Activated T-helper 9 cell treated with anti-CD3 and anti-CD28 coated beads, Interleukin-2, amount 50 U/mL, for 16 hours (primary cell): ENCODE measurements around the gene WAC.

ENCODE experiments used
- DNase-seq: peaks from one replicate; pipeline ENCODE4 v3.0.0-alpha.2; 2020; ENCODE audit warnings: low read depth

Gene WAC

DNA sequence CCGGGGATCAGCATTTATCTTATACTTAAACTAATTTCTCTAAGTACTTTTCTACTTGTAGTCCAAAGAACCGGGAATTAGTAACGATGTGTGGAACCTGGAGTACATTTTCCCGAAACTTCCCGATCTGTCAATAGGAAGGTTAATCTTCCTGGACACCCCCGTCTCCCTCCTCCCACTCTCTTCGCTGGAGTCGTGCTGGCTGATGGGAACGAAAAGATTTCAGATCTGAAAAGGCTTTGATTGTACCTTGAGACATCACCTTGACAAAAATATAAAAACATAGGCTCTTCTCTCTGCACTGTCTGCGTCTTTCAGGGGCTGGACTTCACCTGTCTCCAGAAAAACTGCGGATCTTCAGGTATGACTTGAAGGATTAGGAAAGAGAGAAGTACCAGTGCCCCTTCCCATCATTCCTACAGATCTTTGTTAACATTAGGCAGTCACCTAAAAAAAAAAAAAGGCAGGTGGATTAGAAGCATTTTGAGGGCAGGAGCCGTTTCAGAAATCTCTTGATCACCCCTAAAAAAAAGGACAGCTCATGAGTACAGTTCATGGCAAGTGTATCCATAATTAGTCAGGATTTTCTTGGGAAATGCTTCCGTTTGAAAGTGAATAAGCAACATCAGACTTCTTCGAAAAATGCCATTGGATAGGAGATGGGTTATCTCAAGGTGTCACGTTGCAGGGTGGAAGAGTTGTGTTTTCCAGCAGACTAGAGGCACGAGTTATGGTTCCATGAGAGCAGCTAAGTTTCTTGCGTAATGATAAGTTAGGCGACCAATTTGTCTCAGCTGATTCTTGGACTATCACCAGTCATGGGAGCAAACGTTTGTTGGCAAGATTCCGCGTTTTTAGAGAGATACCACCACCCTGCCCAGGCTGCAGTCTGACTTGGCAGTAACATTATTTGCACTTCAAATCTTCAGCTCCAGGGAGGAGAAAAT lies 136.6 kb downstream of the WAC start:
- DNase-seq = no peak
